Breast epithelium (tissue), 3 donors: Measurements from ENCODE around the gene NRCAM.

Experiments used
- CTCF ChIP-seq, 3 donors: fragments of 450-650 bp; IDR thresholded peaks; one replicate each; pipeline ENCODE4 v1.5.1; 2016 to 2017; ENCODE audit warnings: antibody characterized with exemption in 3 of 3, mild to moderate bottlenecking in 3 of 3, moderate library complexity in 3 of 3
- POLR2A ChIP-seq: fragments of 450-650 bp; IDR thresholded peaks from one replicate; pipeline ENCODE4 v1.6.1; 2016; ENCODE audit warnings: antibody characterized with exemption, mild to moderate bottlenecking, moderate library complexity
- POLR2AphosphoS5 ChIP-seq, 3 donors: sonication (generic); formaldehyde crosslinking; IDR thresholded peaks; one replicate each; pipeline ENCODE4 v1.6.1; 2017; ENCODE audit warnings: antibody characterized with exemption in 3 of 3

- TF ChIP-seq CTCF (IDR thresholded peaks at IDR 0.05) (no peak), POLR2AphosphoS5 (IDR thresholded peaks at IDR 0.05) (no peak), POLR2A (no peak)
Measured at GRCh38 chr7:108440613-108441012, 15.6 kb downstream of the NRCAM start.
